ENCODE results near the gene SMIM22.

Gene SMIM22

GRCh38 chr16:4797805-4798252 is 2.7 kb downstream of the SMIM22 start:
- DNase-seq = no peak

GRCh38 chr16:4798456-4798855 is 3.3 kb downstream of the SMIM22 start:
- DNase-seq = no peak

- no peak for DNase-seq
Observed at GRCh38 chr16:4799171-4799855, 4.1 kb downstream of the SMIM22 start.

- DNase-seq = no peak
Observed at GRCh38 chr16:4800290-4801041, 5.3 kb downstream of the SMIM22 start.

GRCh38 chr16:4801051-4801961 is 6.1 kb downstream of the SMIM22 start:
- no peak for DNase-seq

GRCh38 chr16:4801962-4802658 is 6.9 kb downstream of the SMIM22 start, which contains the start of gene ROGDI:
ROGDI (minus strand) TSS chr16:4802633; CDS start chr16:4802571, 62 bp downstream.
- DNase-seq = peak; percentile 71 to 72

- DNase-seq = peak; percentile 82 to 83
Observed at GRCh38 chr16:4802659-4803287, 7.6 kb downstream of the SMIM22 start.

- DNase-seq = no peak
Observed at GRCh38 chr16:4803401-4803844, 8.3 kb downstream of the SMIM22 start.

GRCh38 chr16:4803898-4804762 is 9.0 kb downstream of the SMIM22 start:
- DNase-seq = no peak

GRCh38 chr16:4805231-4805630 is 10.1 kb downstream of the SMIM22 start:
- DNase-seq = no peak

- DNase-seq = no peak
Observed at GRCh38 chr16:4806280-4806679, 11.1 kb downstream of the SMIM22 start.

- no peak for DNase-seq
Observed at GRCh38 chr16:4811242-4811641, 16.1 kb downstream of the SMIM22 start.

- no peak for DNase-seq
Observed at GRCh38 chr16:4811773-4812172, 16.6 kb downstream of the SMIM22 start.

GRCh38 chr16:4813251-4814003 is 18.3 kb downstream of the SMIM22 start:
- no peak for DNase-seq

GRCh38 chr16:4814046-4814445 is 18.9 kb downstream of the SMIM22 start:
- no peak for DNase-seq

- no peak for DNase-seq
Observed at GRCh38 chr16:4814542-4815173, 19.5 kb downstream of the SMIM22 start.

GRCh38 chr16:4820652-4821051 is 25.5 kb downstream of the SMIM22 start:
- no peak for DNase-seq

GRCh38 chr16:4825196-4825595 is 30.0 kb downstream of the SMIM22 start:
- no peak for DNase-seq

GRCh38 chr16:4826526-4826925 is 31.4 kb downstream of the SMIM22 start:
- no peak for DNase-seq

- DNase-seq = no peak
Observed at GRCh38 chr16:4826980-4827379, 31.8 kb downstream of the SMIM22 start.

Measured in activated CD4-positive, alpha-beta T cell treated with anti-CD3 and anti-CD28 coated beads, Interleukin-2, amount 50 U/mL, for 4 hours (primary cell).